D341Med (cell line): Measurements from ENCODE around the gene GFOD2.

Experiments used
- DNase-seq: peaks from one replicate; pipeline ENCODE4 v3.0.0; 2012; ENCODE audit warnings: low spot score

The GFOD2 gene

GRCh38 chr16:67731753-67732095 lies 12.6 kb upstream of the GFOD2 start:
- DNase-seq, result no peak

DNA sequence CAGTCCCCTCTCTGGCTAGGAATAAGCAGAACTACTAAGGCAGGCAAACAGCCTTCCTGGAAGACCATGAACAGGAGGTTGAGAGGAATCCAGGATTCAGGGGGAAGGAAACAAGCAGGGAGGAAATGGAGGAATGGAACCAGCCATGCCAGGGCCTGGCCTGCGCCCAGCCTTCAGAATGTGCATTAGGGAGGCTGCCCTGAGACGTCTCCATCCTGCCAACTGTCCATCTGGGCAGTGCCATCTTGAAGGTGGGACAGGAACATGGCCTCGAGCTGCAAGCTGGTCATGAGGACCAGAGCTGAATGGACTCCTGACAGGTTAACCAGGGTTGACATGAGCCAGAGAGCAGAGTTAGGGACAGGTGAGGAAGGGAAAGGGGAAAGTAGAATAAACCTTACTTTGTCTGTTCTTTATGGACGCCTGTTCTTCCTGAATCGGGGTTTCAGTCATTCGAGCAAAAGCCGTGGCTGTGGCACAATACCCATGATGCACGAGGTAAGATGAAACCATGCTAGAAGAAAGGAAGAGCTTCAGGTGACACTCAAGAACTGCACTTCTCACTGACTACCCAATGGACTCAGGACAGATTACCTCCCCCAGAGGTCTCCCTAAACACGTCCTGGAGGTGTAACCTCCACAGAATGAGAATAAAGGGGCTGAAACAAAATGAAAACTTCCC lies 12.1 kb upstream of the GFOD2 start:
- DNase-seq, result no peak

DNA sequence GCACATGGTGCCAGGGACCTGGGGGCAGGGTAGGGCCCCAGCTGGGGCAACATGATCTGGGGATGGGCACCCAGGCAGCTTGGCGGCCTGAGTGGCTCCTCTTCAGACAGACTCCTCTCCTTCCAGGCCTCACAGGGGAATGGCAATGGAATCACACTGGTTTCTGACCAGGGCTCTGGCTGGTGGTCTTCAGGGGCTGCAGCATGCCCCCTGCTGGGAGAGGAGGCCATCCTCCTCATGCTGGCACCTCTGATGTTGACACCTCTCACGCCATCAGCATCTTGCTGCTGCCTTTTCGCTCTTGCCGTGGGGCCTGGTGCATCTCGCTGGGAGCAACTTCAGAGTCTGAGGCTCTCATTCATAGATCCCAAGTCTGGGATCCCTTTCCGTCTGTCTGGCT lies 11.2 kb upstream of the GFOD2 start:
- no peak for DNase-seq

DNA sequence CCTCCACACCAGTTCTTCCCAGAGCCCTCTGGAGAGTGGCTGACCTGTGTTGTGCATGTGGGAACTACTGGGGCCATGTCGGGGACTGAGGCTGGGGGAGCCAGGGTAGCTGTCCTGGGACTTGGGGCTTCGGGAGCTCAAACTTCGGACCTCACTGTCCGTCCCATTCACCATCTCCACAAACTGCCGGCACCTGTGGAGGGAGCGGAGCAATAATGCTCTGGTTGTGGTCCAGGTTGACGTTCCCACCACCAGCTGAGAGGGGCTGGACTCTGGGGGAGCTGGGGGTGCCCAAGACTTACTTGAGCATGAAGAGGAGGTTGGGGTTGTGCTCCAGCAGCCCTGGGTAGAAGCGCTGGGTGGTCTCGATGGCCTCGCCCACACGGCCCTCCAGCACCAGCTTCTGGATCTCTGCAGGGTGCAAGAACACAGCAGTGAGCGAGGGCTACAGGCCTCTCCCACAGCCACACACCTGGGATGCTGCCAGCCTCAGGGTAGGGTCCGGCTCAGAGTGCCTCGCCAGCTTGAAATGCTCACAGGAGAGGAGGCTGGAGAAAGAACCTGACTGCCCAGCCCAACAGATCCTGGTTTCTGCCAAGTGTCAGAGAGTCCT lies 10.6 kb upstream of the GFOD2 start:
- DNase-seq, result no peak

DNA sequence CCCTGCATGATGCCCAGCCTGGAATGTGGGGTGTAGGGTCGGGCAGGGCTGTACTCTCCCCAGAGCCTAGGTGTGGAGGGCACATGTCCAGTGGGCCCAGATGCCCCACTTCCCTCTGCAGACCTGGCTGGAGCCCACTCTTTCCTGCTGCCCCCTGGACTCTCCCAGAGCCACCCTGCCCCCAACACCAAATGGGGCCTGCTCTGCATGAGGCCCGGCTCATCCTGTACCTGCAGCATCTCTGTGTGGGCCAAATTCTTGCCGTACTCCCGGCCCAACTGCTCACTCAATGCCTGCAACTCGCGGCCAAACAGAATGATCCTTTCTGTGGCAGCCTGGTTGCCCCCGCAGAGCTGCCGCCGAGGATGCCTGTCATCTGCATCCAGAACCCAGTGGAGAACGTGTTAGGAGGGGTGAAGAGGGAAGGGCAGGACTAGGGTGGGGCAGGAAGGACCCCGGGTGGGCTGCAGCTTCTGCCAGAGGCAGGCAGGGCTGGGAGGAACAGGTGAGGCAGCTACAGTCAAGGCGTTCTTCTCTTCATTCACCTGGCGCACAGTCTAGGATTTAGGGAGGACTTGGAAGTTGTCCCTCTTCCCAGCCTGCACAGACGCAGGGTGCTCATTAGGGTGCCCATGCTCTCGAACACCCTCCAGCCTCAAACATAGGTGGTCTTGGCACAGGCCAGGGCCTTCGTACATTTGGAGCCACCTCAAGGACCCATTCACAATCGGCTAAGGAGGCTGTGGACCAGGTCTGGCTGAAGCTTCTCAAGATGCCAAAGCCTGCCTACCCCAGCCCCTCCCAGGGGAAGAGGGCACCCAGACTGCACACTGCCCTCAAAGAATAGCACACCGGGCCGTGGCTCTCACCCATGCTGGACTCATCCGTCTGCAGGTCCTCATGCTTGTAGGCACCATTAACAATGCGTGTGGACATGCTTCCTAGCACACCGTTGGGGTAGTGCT lies 8.7 kb upstream of the GFOD2 start:
- DNase-seq, result no peak

- no peak for DNase-seq
These were observed 7.3 kb upstream of the GFOD2 start for GRCh38 chr16:67726106-67727034.

DNA sequence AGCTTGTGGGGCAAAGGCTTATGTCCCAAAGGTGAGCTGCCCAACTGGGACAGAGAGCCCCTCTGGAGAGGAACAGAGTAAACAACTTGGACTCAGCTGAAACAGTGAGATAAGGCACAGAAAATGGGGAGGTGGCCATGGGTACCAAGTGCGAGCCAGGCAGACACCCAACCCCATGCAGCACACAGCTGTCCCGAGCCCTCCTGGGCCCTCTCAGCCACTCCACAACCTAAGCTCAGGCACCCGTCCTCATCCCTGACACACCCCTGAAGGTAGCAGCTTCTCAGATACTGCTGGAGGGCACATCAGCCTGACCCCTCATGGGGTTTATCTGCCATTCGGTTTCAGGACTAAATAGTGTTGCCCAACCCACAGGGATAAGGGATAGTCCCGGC lies 4.8 kb upstream of the GFOD2 start:
- DNase-seq, result no peak

DNA sequence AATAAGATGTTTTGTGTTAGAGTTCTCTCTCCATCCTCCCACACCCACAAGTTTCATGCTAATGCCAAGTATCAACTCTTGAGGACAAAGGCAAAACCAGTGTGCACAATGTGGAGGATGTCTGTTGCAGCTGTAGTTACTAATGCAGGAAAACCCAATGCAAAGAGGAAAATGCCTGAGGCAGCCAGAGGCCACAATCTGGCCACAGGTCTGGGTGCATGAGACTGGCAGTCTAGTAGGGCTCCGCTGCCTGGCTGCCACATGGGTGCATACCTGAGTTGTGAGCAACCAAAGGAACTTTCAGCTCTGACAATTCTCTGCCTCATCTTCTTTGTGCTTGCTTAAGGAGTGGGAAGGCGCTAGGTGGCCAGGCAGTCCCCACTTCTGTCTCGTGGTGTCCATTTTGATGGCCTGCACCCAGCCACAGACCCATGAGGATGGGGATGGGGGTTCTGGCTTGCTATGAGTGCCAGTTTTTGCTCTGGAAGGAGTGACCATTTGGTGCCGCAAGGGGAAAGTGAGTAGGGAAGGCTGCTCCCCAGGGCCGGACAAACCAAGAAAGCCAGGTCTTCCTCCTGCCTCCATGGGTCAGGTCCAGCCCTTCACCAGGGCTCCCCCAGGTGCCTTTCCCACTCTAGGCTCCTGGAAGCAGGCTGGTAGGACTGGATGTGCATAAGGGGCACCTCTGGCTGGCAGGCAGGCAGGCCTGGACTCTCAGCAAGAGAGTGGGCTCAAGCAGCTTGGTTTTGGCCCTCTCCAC lies 4.2 kb upstream of the GFOD2 start:
- no peak for DNase-seq

DNA sequence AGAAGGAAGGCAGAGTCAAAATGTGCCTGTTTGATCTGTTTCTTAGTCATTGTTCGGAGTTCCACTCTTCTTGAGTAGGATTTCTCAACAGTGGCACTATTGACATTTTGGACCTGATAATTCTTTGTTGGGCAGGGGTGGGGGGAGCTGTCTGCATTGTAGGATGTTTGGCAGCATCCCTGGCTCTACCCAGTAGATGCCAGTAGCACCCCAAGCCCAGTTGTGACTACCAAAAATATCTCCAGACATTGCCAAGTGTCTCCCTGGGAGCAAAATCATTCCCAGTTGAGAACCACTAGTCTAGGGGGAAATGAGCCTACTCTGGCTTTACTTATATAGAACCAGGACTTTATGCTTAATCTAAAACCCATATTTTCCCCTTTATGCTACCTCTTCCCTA lies 1.1 kb upstream of the GFOD2 start:
- DNase-seq, result no peak

DNA sequence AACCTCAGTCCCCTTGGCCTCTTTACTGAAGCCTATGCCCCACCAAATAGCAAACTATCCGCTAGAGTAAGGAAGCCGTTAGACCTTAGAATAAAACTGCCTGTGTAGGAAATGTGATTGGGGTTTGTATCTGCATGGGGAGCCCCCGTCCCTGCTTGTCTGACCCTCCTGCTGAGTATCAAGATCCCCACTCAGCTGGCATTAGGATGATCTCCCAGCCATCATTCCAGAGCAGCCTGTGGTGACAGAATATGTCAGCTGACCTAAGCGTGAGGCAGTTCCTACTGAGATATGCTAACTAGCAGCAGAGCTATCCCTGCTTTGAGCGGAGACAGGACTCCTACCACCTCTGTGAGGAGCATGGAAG lies 645 bp upstream of the GFOD2 start:
- DNase-seq, result no peak

- no peak for DNase-seq
These were observed 458 bp downstream of the GFOD2 start for GRCh38 chr16:67718668-67719047.

GRCh38 chr16:67716097-67716496 lies 3.0 kb downstream of the GFOD2 start:
- no peak for DNase-seq

GRCh38 chr16:67714522-67714921 lies 4.6 kb downstream of the GFOD2 start:
- no peak for DNase-seq

DNA sequence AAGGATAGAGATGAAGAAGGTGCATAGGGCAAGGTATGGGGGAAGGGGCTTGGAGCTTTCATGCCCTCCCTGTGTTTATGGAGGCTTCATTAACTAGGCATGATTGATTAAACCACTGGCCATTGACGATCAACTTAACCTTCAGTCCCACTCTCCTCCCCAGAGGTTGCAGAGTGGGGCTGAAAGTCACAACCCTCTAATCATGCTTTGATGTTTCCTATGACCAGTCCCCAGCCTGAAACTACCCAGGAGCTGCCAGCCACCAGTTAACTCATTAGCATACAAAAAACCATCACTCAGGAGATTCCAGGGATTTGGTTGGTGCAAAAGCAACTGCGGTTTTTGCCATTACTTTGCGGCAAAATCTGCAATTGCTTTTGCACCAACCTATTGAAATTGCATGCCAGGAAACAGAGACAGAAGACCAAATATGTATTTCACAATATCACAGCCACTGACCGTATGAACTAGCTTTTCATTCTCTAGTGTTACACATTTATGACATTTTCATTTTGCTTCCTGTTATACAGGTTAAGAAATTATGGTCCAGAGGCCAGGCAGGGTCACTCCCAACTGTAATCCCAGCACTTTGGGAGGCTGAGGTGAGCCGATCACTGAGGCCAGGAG lies 5.4 kb downstream of the GFOD2 start:
- no peak for DNase-seq

GRCh38 chr16:67710607-67711006 lies 8.5 kb downstream of the GFOD2 start:
- DNase-seq, result no peak

DNA sequence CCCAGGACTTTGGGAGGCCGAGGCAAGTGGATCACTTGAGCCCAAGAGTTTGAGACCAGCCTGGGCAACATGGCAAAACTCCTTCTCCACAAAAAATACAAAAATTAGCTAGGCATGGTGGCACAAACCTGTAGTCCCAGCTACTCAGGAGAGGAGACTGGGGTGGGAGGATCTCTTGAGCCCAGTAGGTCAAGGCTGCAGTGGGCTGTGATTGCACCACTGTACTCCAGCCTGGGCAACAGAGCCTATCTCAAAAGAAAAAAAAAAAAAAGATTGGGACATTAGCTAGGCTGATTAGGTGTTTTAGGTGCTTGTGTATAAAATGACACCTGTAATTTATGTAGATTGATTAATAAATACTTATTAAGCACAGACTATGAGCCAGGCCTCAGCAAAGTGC lies 10.1 kb downstream of the GFOD2 start:
- no peak for DNase-seq

- no peak for DNase-seq
These were observed 10.7 kb downstream of the GFOD2 start for GRCh38 chr16:67708368-67708771.

DNA sequence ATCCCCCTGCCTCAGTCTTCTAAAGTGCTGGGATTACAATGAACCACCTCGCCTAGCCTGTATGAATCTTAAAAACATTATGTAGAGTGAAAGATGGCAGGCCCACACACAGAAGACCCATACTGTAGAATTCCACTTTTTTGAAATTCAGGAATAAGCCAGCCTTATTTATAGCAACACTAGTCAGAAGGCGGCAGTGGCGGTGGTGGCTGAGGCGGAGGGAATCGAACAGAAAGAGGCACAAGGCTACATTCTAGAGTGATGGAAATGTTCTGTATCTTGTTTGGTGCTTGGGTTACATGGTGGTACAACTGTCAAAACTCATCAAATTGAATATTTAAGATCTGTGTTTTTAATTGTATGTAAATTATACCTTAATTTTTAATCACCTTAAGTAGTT lies 11.3 kb downstream of the GFOD2 start:
- no peak for DNase-seq

GRCh38 chr16:67707210-67707609 lies 11.9 kb downstream of the GFOD2 start:
- DNase-seq, result no peak

DNA sequence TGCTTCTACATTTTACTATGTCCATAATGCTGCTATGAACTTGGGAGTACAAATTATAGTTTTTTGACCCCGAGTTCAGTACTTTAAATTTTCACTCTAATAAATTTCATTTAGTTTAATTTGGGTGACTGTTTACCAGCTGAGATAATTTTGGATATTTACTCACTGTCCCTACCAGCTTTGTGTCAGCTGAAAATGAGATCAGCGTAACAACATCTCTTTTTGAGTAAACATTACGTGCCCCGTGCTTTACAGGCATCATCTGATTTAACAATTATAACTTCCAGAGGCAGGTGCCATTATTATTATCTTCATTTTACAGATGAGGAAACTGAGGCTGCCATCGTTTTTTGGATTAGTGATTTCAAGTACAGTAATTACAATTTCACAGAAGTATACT lies 15.0 kb downstream of the GFOD2 start:
- DNase-seq, result no peak

- no peak for DNase-seq
These were observed 15.5 kb downstream of the GFOD2 start for GRCh38 chr16:67703626-67704025.
